GM12878 (cell line): ENCODE results near the gene METTL1. TPM values are rescaled to one million over a fixed set of nuclear protein-coding genes. Genes with fewer than 3 reads are reported as not detected.

Experiments
- ATAC-seq: fragments of 200-7000 bp; cut with Tn5 transposase; 3 replicates; pipeline ENCODE4 v1.9.1; 2020; ENCODE audit warnings: mild to moderate bottlenecking, moderate library complexity
- BruUV-seq: library from RNA; stranded (reverse); fragments of 400-500 nt; replicated peaks from 2 replicates; lab custom pipeline; 2021; lab: Mats Ljungman, UMichigan
- CTCF ChIA-PET: fragments of 300-600 bp; sonication (Branson Sonifier 250); formaldehyde crosslinking; extraction: SDS; loops from one replicate; lab custom pipeline; 2021; ENCODE audit warnings: inconsistent platforms; lab: Yijun Ruan, JAX
- POLR2A ChIA-PET: fragments of 350-600 bp; formaldehyde crosslinking; extraction: SDS; loops from one replicate; lab custom pipeline; 2021; ENCODE audit warnings: inconsistent platforms; lab: Charles Lee
- RAD21 ChIA-PET: fragments of 300-600 bp; sonication (Branson Sonifier 250); formaldehyde crosslinking; loops from one replicate; lab custom pipeline; 2023; ENCODE audit warnings: antibody characterized with exemption; ENCODE audit not compliant: unreplicated experiment; lab: Charles Lee
- SMC1A ChIA-PET: fragments of 300-600 bp; sonication (Branson Sonifier 250); formaldehyde crosslinking; loops from one replicate; lab custom pipeline; 2023; ENCODE audit not compliant: unreplicated experiment, uncharacterized antibody; lab: Charles Lee
- DNase-seq: peaks from one replicate; pipeline ENCODE4 v3.0.0-alpha.2; 2011; ENCODE audit warnings: low read depth, low spot score
- FAIRE-seq: peaks from 3 replicates; lab custom pipeline; 2011; peaks lifted over from hg19 to GRCh38; lab: Jason Lieb, UNC
- H2AFZ ChIP-seq: 2 replicates; pipeline ENCODE4 v1.6.0; 2011; ENCODE audit warnings: low read depth, low read length, control low read depth; ENCODE audit not compliant: control insufficient read depth
- H3K27ac ChIP-seq: 2 replicates; pipeline ENCODE4 v1.5.1; 2011; ENCODE audit warnings: control low read depth; ENCODE audit not compliant: control insufficient read depth, insufficient read depth
- H3K27me3 ChIP-seq, 2 experiments: replicated peaks in 1 of 2; 2 replicates each; pipeline versions ENCODE4 v1.6.0 to v1.6.1; 2011; ENCODE audit warnings: low read length in 1 of 2; ENCODE audit not compliant: control insufficient read depth in 2 of 2, insufficient read depth in 2 of 2
- H3K36me3 ChIP-seq, 2 experiments: 2 replicates each; pipeline ENCODE4 v1.5.1; 2011; ENCODE audit warnings: low read length in 1 of 2; ENCODE audit not compliant: control insufficient read depth in 2 of 2, insufficient read depth in 2 of 2
- H3K4me1 ChIP-seq: 2 replicates; pipeline ENCODE4 v1.6.1; 2011; ENCODE audit warnings: mild to moderate bottlenecking, low read length, moderate library complexity, mixed read lengths; ENCODE audit not compliant: control insufficient read depth, insufficient read depth
- H3K4me2 ChIP-seq: 2 replicates; pipeline ENCODE4 v1.6.0; 2011; ENCODE audit warnings: control low read depth; ENCODE audit not compliant: control insufficient read depth, insufficient read depth
- H3K4me3 ChIP-seq: fragments of 200-600 bp; sonication (generic); 2 replicates; pipeline ENCODE4 v1.5.1; 2016
- H3K79me2 ChIP-seq: 2 replicates; pipeline ENCODE4 v1.6.0; 2011; ENCODE audit warnings: low read length; ENCODE audit not compliant: control insufficient read depth, insufficient read depth
- H3K9ac ChIP-seq: 2 replicates; pipeline ENCODE4 v1.8.0; 2011; ENCODE audit warnings: low read length, control low read depth, mixed read lengths; ENCODE audit not compliant: control insufficient read depth, insufficient read depth
- H3K9me3 ChIP-seq: replicated peaks from 3 replicates; pipeline ENCODE4 v1.5.1; 2011; ENCODE audit warnings: mild to moderate bottlenecking, low read length; ENCODE audit not compliant: control insufficient read depth, insufficient read depth
- H4K20me1 ChIP-seq: 2 replicates; pipeline ENCODE4 v1.6.0; 2011; ENCODE audit not compliant: control insufficient read depth, insufficient read depth
- MTA3 ChIP-seq: IDR thresholded peaks from 2 replicates; pipeline ENCODE4 v1.6.1; 2012; ENCODE audit warnings: low read length, inconsistent platforms, borderline replicate concordance
- PAX8 ChIP-seq: fragments of 450-650 bp; IDR thresholded peaks from 2 replicates; pipeline ENCODE4 v1.6.1; 2017; ENCODE audit warnings: mild to moderate bottlenecking, moderate library complexity
- SKIL ChIP-seq: fragments of 450-650 bp; IDR thresholded peaks from 2 replicates; pipeline ENCODE4 v1.6.1; 2017; ENCODE audit warnings: mild to moderate bottlenecking, low read depth, inconsistent platforms; ENCODE audit not compliant: poor library complexity, severe bottlenecking
- ZBTB11 ChIP-seq: fragments of 450-650 bp; formaldehyde crosslinking; IDR thresholded peaks from 2 replicates; pipeline ENCODE4 v1.5.0; 2022; ENCODE audit warnings: mild to moderate bottlenecking, missing genetic modification characterization
- whole genome bisulfite sequencing: methylation state at CpG from one replicate; pipeline ENCODE4 v1.1.6; 2016; ENCODE audit warnings: low lambda C conversion rate; ENCODE audit not compliant: insufficient replicate concordance, insufficient coverage; ENCODE audit errors: missing lambda C conversion rate; 5-methylcytosine and 5-hydroxymethylcytosine counted together
- in situ Hi-C: fragments of 300-500 bp; cut with MboI; formaldehyde crosslinking; loops from 9 replicates; pipeline ENCODE4 v1.14.3; 2018; ENCODE audit warnings: mixed read lengths
- intact Hi-C: fragments of 100-400 bp; cut with micrococcal nuclease; formaldehyde crosslinking; loops from one replicate; pipeline ENCODE4 v1.14.2; 2022; ENCODE audit not compliant: unreplicated experiment
- polyA plus RNA-seq, 11 experiments: library from polyadenylated mRNA; depleted of rRNA in 4 of 11; unstranded in 6 of 11; stranded (reverse) in 5 of 11; fragments of >200 nt; fragmentation: Nextera tagmentation in 4 of 11; fragmentation: Illumina TruSeq in 1 of 11; extraction: Ambion mirVana in 4 of 11; extraction: Trizol in 1 of 11; gene quantifications; 1 replicate in 1 of 11; 2 replicates in 10 of 11; pipeline versions ENCODE4 v1.2.1 to v1.2.3, GENCODE V29; 2011 to 2016; ENCODE audit warnings: inconsistent platforms in 2 of 11, missing spikeins in 2 of 11, low read depth in 1 of 11
- total RNA-seq, 4 experiments: library from RNA; depleted of rRNA in 3 of 4; stranded (reverse); fragments of >200 nt in 3 of 4; fragmentation: Illumina TruSeq in 1 of 4; extraction: Trizol in 1 of 4; gene quantifications; 2 replicates each; pipeline versions ENCODE4 v1.2.1 to v1.2.3, GENCODE V29; 2013 to 2021

METTL1 gene
- total and polyA plus RNA-seq, 10 of the 15 experiments (the other 5 are each of a cell fraction or from before 2014, with no cell fraction given) = 11.3 to 44.3 (median 30.6) TPM

GRCh38 chr12:57743769-57744168, 28.1 kb downstream of the METTL1 start:
- FAIRE-seq (no peak), ATAC-seq (no peak), DNase-seq (no peak)
- H3K27me3 ChIP-seq = no peaks in the 10 kb centered on the region
- intact Hi-C loops (no loop called here), in situ Hi-C loops (no loop called here)
- H3K36me3 ChIP-seq = peaks cover 3 to 5% of the 10 kb centered on the region in 2 experiments
- BruUV-seq = no TSS peak
- peaks cover 25% of the 10 kb centered on the region for H3K79me2 ChIP-seq
- ChIA-PET POLR2A (interaction anchor here (3.0 kb wide), 1 partner anchor 12 kb away, joined by 19 read pairs; the partner anchor contains the start of gene MARCHF9), RAD21 (interaction anchor here (1.0 to 1.5 kb wide), 4 partner anchors 13 to 285 kb away, joined by 5 to 6 read pairs (median 6); no protein-coding TSS in a partner anchor), SMC1A (interaction anchor here (0.8 to 2.4 kb wide), 3 partner anchors 13 to 93 kb away, joined by 4 to 14 read pairs (median 4); partner anchors contain the start of genes EEF1AKMT3 and METTL1), CTCF (interaction anchor here (0.7 to 2.9 kb wide), 4 partner anchors 8 to 285 kb away, joined by 3 to 28 read pairs (median 4); partner anchors contain the start of genes CDK4 and GLI1)
- no peaks in the 10 kb centered on the region for H3K9me3 ChIP-seq
- peaks cover 23% of the 10 kb centered on the region for H3K4me1 ChIP-seq
- H2AFZ ChIP-seq = peak overlapping the region; percentile 90
- H3K4me2 ChIP-seq = peak overlapping the region; percentile 99
- TF ChIP-seq ZBTB11 (CRISPR knock-in tag) = no peak
- TF ChIP-seq PAX8 = no peak
- no peak for TF ChIP-seq SKIL
- no peak for TF ChIP-seq MTA3
- H3K9ac ChIP-seq = peak overlapping the region; percentile 93; the same call in 1 of the 2 replicates
- H3K27ac ChIP-seq = peak overlapping the region; percentile 94
- WGBS = 36% methylated on average over 2 of the region's 2 CpGs
- no peaks in the 10 kb centered on the region for H4K20me1 ChIP-seq
- peak overlapping the region; percentile 91 for H3K4me3 ChIP-seq
